Measurements from ENCODE around the gene KCNIP3. TPM values are rescaled to one million over a fixed set of nuclear protein-coding genes. Genes with fewer than 3 reads are reported as not detected.
A peak's percentile ranks its signal among the peaks of the same experiment; 100 is the strongest.

The KCNIP3 gene
- total and polyA plus RNA-seq, 4 donors = 0.26 to 1.1 (median 0.62) TPM

- WGBS = 78% methylated on average over 18 of the region's 18 CpGs
- H3K4me3 ChIP-seq (ENCODE audit: low read depth in 1 of 3, low read length in 3 of 3) = no peak overlapping the region
- no peaks in the 10 kb centered on the region for H3K27me3 ChIP-seq (ENCODE audit: control insufficient read depth in 4 of 4, insufficient read depth in 4 of 4, low read length in 3 of 4)
- H3K36me3 ChIP-seq (ENCODE audit: control insufficient read depth in 4 of 4, insufficient read depth in 3 of 4, low read depth in 1 of 4, low read length in 3 of 4) = no peaks in the 10 kb centered on the region
- H3K27ac ChIP-seq (ENCODE audit: low read depth in 1 of 2, low read length in 2 of 2) = no peak overlapping the region
- DNase-seq (ENCODE audit: low spot score) = no peak
- no peak overlapping the region for H3K9ac ChIP-seq (ENCODE audit: low read depth in 1 of 2, low read length in 2 of 2)
- no peak for TF ChIP-seq GABPA (IDR thresholded peaks at IDR 0.05 in 1 of 2, conservative IDR thresholded peaks at IDR 0.05 in 1 of 2)
- TF ChIP-seq NR2F2 (IDR thresholded peaks at IDR 0.05) = no peak
- no peak for TF ChIP-seq CTCF (IDR thresholded peaks at IDR 0.05; ENCODE audit: low read depth, low read length, missing input control)
- no peak for TF ChIP-seq RXRA (IDR thresholded peaks at IDR 0.05)
- TF ChIP-seq RAD21 (IDR thresholded peaks at IDR 0.05) = no peak
- no peak for TF ChIP-seq REST (IDR thresholded peaks at IDR 0.05)
- TF ChIP-seq FOXA2 (IDR thresholded peaks at IDR 0.05) = no peak
- no peak for TF ChIP-seq HNF4G (IDR thresholded peaks at IDR 0.05)
- H3K9me3 ChIP-seq (ENCODE audit: control insufficient read depth in 4 of 4, low read length in 3 of 4) = no peaks in the 10 kb centered on the region
- H3K4me1 ChIP-seq (ENCODE audit: control insufficient read depth in 4 of 4, insufficient read depth in 4 of 4, low read length in 3 of 4) = no peaks in the 10 kb centered on the region
Observed at GRCh38 chr2:95320986-95321767, 24.0 kb downstream of the KCNIP3 start.

- Histone ChIP-seq H3K4me1 (ENCODE audit: control insufficient read depth in 4 of 4, insufficient read depth in 4 of 4, low read length in 3 of 4) (no peaks in the 10 kb centered on the region), H3K9me3 (ENCODE audit: control insufficient read depth in 4 of 4, low read length in 3 of 4) (no peaks in the 10 kb centered on the region), H3K36me3 (ENCODE audit: control insufficient read depth in 4 of 4, insufficient read depth in 3 of 4, low read depth in 1 of 4, low read length in 3 of 4) (no peaks in the 10 kb centered on the region), H3K4me3 (ENCODE audit: low read depth in 1 of 3, low read length in 3 of 3) (no peak overlapping the region), H3K27me3 (ENCODE audit: control insufficient read depth in 4 of 4, insufficient read depth in 4 of 4, low read length in 3 of 4) (no peaks in the 10 kb centered on the region), H3K27ac (ENCODE audit: low read depth in 1 of 2, low read length in 2 of 2) (no peak overlapping the region), H3K9ac (ENCODE audit: low read depth in 1 of 2, low read length in 2 of 2) (no peak overlapping the region)
- WGBS = 78% methylated on average over 26 of the region's 26 CpGs
- no peak for DNase-seq (ENCODE audit: low spot score)
- no peak for TF ChIP-seq HNF4G (IDR thresholded peaks at IDR 0.05)
- TF ChIP-seq CTCF (IDR thresholded peaks at IDR 0.05; ENCODE audit: low read depth, low read length, missing input control) = peak; percentile 54
- peak in 1 of 2 donors; percentile 63 for TF ChIP-seq RAD21 (IDR thresholded peaks at IDR 0.05)
Observed at GRCh38 chr2:95323347-95324155, 26.4 kb downstream of the KCNIP3 start.

Measured in liver (tissue), 9 donors.